Measurements from ENCODE around the gene FAM136A. TPM values are rescaled to one million over a fixed set of nuclear protein-coding genes. Genes with fewer than 3 reads are reported as not detected.

The FAM136A gene

Small RNAs within 50 kb of the gene (small RNA-seq; reads per million reads assigned to genes)
- gene AC016700.2 (ENCODE audit: insufficient read depth): not detected
- not detected for gene MIR1285-2 (ENCODE audit: insufficient read depth)
